ENCODE results near the gene WASHC2C. TPM values are rescaled to one million over a fixed set of nuclear protein-coding genes. Genes with fewer than 3 reads are reported as not detected.
"Not testable (repeated sequence)": the region's sequence is repeated elsewhere in the genome, so short reads cannot be mapped to it uniquely, and the experiment has no call there.

WASHC2C gene
- 42.9 TPM for total RNA-seq

GRCh38 chr10:45726703-45727420 lies at the start of gene WASHC2C:
Gene WASHC2C, plus strand, starts transcription at chr10:45727266. Its CDS starts 52 bp downstream, at chr10:45727318.
- DNase-seq (ENCODE audit: low spot score), result peak; percentile 92

GRCh38 chr10:45678467-45678866 lies 48.6 kb upstream of the WASHC2C start:
- not testable (repeated sequence) for DNase-seq (ENCODE audit: low spot score)

- DNase-seq (ENCODE audit: low spot score), result not testable (repeated sequence)
Observed at GRCh38 chr10:45710200-45710796, 16.8 kb upstream of the WASHC2C start.

- DNase-seq (ENCODE audit: low spot score), result not testable (repeated sequence)
Observed at GRCh38 chr10:45711223-45711622, 15.8 kb upstream of the WASHC2C start.

- DNase-seq (ENCODE audit: low spot score), result not testable (repeated sequence)
Observed at GRCh38 chr10:45717053-45717452, 10.0 kb upstream of the WASHC2C start.

GRCh38 chr10:45717642-45718041 lies 9.4 kb upstream of the WASHC2C start:
- not testable (repeated sequence) for DNase-seq (ENCODE audit: low spot score)

- DNase-seq (ENCODE audit: low spot score), result not testable (repeated sequence)
Observed at GRCh38 chr10:45721503-45721902, 5.6 kb upstream of the WASHC2C start.

GRCh38 chr10:45723851-45724250 lies 3.2 kb upstream of the WASHC2C start:
- not testable (repeated sequence) for DNase-seq (ENCODE audit: low spot score)

- DNase-seq (ENCODE audit: low spot score), result not testable (repeated sequence)
Observed at GRCh38 chr10:45727421-45727965, 427 bp downstream of the WASHC2C start.

GRCh38 chr10:45734449-45734848 lies 7.4 kb downstream of the WASHC2C start:
- DNase-seq (ENCODE audit: low spot score), result not testable (repeated sequence)

- DNase-seq (ENCODE audit: low spot score), result not testable (repeated sequence)
Observed at GRCh38 chr10:45734867-45735266, 7.8 kb downstream of the WASHC2C start.

GRCh38 chr10:45741559-45741958 lies 14.5 kb downstream of the WASHC2C start:
- DNase-seq (ENCODE audit: low spot score), result not testable (repeated sequence)

GRCh38 chr10:45742014-45742413 lies 14.9 kb downstream of the WASHC2C start:
- not testable (repeated sequence) for DNase-seq (ENCODE audit: low spot score)

GRCh38 chr10:45751141-45751540 lies 24.1 kb downstream of the WASHC2C start:
- not testable (repeated sequence) for DNase-seq (ENCODE audit: low spot score)

GRCh38 chr10:45752210-45752609 lies 25.1 kb downstream of the WASHC2C start:
- not testable (repeated sequence) for DNase-seq (ENCODE audit: low spot score)

GRCh38 chr10:45753979-45754495 lies 27.0 kb downstream of the WASHC2C start:
- DNase-seq (ENCODE audit: low spot score), result not testable (repeated sequence)

GRCh38 chr10:45755083-45755482 lies 28.0 kb downstream of the WASHC2C start:
- not testable (repeated sequence) for DNase-seq (ENCODE audit: low spot score)

- not testable (repeated sequence) for DNase-seq (ENCODE audit: low spot score)
Observed at GRCh38 chr10:45756065-45756464, 29.0 kb downstream of the WASHC2C start.

GRCh38 chr10:45757661-45758396 lies 30.8 kb downstream of the WASHC2C start:
- DNase-seq (ENCODE audit: low spot score), result not testable (repeated sequence)

- DNase-seq (ENCODE audit: low spot score), result not testable (repeated sequence)
Observed at GRCh38 chr10:45761622-45762021, 34.6 kb downstream of the WASHC2C start.

- not testable (repeated sequence) for DNase-seq (ENCODE audit: low spot score)
Observed at GRCh38 chr10:45763037-45763436, 36.0 kb downstream of the WASHC2C start.

- DNase-seq (ENCODE audit: low spot score), result not testable (repeated sequence)
Observed at GRCh38 chr10:45768334-45768733, 41.3 kb downstream of the WASHC2C start.

Measured in mucosa of gallbladder (tissue), 1 donor.